Measurements from ENCODE around the gene CCDC28B.
A peak's percentile ranks its signal among the peaks of the same experiment; 100 is the strongest.

CCDC28B gene

GRCh38 chr1:32195531-32195930 lies 4.9 kb upstream of the CCDC28B start:
- DNase-seq = no peak

- no peak for DNase-seq
Measured at GRCh38 chr1:32195972-32196823, 4.2 kb upstream of the CCDC28B start.

- no peak for DNase-seq
Measured at GRCh38 chr1:32197074-32197473, 3.3 kb upstream of the CCDC28B start.

GRCh38 chr1:32197837-32198236 lies 2.6 kb upstream of the CCDC28B start:
- no peak for DNase-seq

GRCh38 chr1:32198237-32199042 lies 2.0 kb upstream of the CCDC28B start:
- no peak for DNase-seq

GRCh38 chr1:32199043-32199716 lies 1.2 kb upstream of the CCDC28B start:
- no peak for DNase-seq

GRCh38 chr1:32199717-32200072 lies 700 bp upstream of the CCDC28B start:
- DNase-seq = no peak

- peak; percentile 80 for DNase-seq
Measured at GRCh38 chr1:32201011-32201855, 838 bp downstream of the CCDC28B start.

- no peak for DNase-seq
Measured at GRCh38 chr1:32204943-32205361, 4.6 kb downstream of the CCDC28B start.

- DNase-seq = peak; percentile 89
Measured at GRCh38 chr1:32205401-32206370, 5.3 kb downstream of the CCDC28B start, which contains the start of gene IQCC. TSS of gene IQCC (plus strand) at chr1:32205671. CDS start at chr1:32205682, 11 bp downstream.

- DNase-seq = no peak
Measured at GRCh38 chr1:32208469-32208868, 8.1 kb downstream of the CCDC28B start.

- DNase-seq = peak; percentile 27
Measured at GRCh38 chr1:32208891-32209328, 8.5 kb downstream of the CCDC28B start, which contains the start of gene DCDC2B. TSS of gene DCDC2B (plus strand) at chr1:32209089. CDS start at chr1:32209094, 5 bp downstream.

GRCh38 chr1:32215629-32216480 lies 15.5 kb downstream of the CCDC28B start:
- peak; percentile 52 for DNase-seq

- DNase-seq = no peak
Measured at GRCh38 chr1:32216566-32216965, 16.2 kb downstream of the CCDC28B start.

GRCh38 chr1:32219022-32219421 lies 18.6 kb downstream of the CCDC28B start:
- DNase-seq = no peak

GRCh38 chr1:32220746-32221580 lies 20.6 kb downstream of the CCDC28B start:
- no peak for DNase-seq

GRCh38 chr1:32221581-32221979 lies 21.2 kb downstream of the CCDC28B start:
- DNase-seq = no peak

GRCh38 chr1:32221980-32222755 lies 21.8 kb downstream of the CCDC28B start, which contains the start of the genes EIF3I and TMEM234:
TSS of gene EIF3I (plus strand) at chr1:32222407. CDS start at chr1:32222442, 35 bp downstream.
TSS of gene TMEM234 (minus strand) at chr1:32222353. CDS start at chr1:32222322, 31 bp downstream.
- DNase-seq = peak; percentile 93

All from CD4-positive, alpha-beta T cell treated with Interleukin-15 for 1 hour (primary cell).